OCI-LY7 (cell line): ENCODE measurements around the gene FUBP3.

Source experiments
- CTCF ChIP-seq: fragments of 200-600 bp; sonication (generic); conservative IDR thresholded peaks from 2 replicates; pipeline ENCODE4 v1.5.1; 2014; ENCODE audit warnings: mild to moderate bottlenecking, antibody characterized with exemption, low read length, moderate library complexity, mixed read lengths
- EZH2phosphoT487 ChIP-seq: fragments of 200-600 bp; sonication (generic); IDR thresholded peaks from 2 replicates; pipeline ENCODE4 v1.6.1; 2018; ENCODE audit warnings: low read depth, borderline replicate concordance, mild to moderate bottlenecking, mixed run types, antibody characterized with exemption, low read length, moderate library complexity, mixed read lengths

- TF ChIP-seq EZH2phosphoT487 (no peak), CTCF (no peak)
These were observed 24.3 kb upstream of the FUBP3 start for GRCh38 chr9:130555061-130555460.
